HG03575 (cell line): ENCODE measurements around the gene CST5.
"Not testable (repeated sequence)": the region's sequence is repeated elsewhere in the genome, so short reads cannot be mapped to it uniquely, and the experiment has no call there.

ENCODE experiments used
- ATAC-seq: cut with Tn5 transposase; IDR thresholded peaks from one replicate; pipeline ENCODE4 v1.9.1; 2021; ENCODE audit not compliant: unreplicated experiment, insufficient number of reproducible peaks, low FRiP score; ENCODE audit errors: extremely low read depth

Gene CST5

DNA sequence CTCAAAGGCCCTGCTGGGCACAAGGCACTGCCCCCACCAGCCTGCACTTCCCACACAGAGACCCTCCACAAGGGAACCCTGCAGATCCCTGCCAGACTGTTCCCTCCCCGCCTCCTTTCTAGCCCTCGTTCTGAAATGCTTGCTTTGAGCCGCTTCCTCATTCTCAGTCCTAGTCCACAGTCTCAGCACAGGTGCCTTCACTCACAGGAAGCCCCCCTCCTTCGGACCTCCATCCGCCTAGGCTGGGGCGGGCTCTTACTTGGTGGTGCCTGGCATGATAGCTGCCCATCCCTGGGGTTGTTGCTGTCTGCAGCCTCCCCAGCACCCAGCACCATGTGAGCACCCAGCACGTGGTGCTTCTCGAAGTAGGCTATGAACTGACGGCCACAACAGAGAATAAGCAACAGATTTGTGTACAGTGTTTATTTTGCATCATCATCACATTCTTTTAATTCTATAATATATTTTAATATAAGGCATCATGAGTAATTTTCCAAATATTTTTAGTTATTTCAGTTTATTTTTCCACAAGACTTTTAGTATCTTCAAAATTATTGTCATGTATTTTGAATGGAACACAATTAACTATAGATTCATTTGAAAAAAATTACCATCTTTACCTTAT lies 12.3 kb downstream of the CST5 start:
- no peak for ATAC-seq

DNA sequence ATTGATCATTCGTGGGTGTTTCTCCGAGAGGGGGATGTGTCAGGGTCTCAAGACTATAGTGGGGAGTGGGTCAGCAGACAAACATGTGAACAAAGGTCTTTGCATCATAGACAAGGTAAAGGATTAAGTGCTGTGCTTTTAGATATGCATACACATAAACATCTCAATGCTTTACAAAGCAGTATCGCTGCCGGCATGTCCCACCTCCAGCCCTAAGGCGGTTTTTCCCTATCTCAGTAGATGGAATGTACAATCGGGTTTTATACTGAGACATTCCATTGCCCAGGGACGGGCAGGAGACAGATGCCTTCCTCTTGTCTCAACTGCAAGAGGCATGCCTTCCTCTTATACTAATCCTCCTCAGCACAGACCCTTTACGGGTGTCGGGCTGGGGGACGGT lies 18.8 kb downstream of the CST5 start:
- ATAC-seq, result not testable (repeated sequence)

DNA sequence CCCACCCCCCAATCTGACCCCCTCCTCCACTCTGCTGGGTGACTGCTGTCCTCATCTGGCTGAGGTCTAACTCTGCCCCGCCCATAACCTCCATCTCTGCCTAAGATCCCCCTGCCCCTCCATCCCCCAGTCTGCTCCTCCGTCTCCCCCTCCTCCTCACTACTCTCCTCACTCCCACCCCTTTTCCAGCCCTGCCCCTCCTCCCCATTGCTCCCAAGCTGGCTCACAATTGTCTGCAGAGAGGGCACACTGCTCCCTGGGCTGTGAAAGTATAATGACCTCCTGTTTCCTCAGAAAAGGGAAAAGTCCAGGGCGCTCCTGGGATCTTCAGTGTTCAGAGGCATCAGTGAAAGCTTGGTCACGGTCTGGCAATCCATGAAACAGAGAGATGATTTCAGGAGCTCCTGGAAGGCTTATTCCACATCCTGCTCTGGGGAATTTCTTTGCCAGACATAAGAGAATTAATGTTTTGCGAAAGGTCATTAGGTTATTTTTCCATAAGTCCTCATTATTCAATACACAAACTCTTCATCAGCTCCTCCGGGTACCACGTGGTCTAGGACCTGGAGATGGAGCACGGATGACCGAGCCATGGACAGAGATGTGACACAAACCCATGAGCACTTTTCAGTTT lies 21.5 kb downstream of the CST5 start:
- ATAC-seq, result no peak

DNA sequence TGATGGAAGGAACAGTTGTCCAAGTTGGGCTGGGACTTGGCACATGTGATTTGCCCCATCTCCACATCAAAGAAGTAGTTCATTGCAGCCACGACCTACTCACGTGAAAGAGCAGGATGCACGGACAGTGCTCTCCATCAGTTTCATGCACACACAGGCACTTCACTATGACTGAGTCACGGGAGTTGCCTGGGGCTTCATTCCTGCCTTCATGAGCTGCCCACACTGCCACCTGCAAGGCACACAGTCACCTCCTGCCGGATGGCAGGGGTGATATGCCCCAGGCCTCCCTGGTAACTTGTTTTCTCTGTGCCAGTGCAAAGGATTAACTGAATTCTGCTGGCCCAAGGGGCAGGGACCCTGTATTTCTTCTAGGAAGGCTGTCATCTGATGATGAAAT lies 22.8 kb downstream of the CST5 start:
- ATAC-seq, result no peak

DNA sequence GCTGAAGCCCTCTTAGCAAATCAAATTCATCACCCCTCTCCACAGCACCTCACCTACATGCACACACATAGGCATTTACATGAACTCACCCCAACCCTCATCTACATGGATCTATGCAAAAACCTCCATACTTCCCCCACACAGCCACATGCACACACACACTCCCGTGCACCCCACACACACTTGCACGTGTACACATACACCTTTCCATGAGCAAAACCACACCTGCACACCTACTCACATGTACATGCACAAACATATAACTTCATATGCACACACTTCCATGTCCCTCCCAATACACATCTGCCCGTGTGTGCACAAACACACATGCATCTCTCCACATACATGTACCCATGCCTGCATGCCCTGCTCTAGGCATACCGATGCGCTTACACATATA lies 23.3 kb downstream of the CST5 start:
- ATAC-seq, result no peak

DNA sequence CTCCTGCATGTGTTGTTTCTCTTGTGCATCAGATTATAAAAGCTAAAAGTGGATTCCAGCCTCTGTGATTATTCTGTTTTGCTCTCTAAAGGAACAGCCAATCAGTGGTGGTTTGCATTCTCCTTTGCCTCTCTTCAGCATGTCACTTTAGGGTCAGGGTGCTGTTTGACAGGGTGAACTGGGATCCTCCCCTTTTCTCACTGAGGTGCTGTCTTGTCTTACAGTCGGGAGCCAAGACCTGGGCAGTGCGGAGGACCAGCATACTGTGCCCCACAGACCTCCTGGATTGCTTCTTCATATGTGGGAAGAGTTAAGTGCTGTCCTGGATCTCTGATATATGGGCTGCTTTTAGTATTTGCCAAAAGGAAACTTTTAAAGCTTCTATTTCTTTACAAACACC lies 37.9 kb downstream of the CST5 start:
- ATAC-seq, result no peak

DNA sequence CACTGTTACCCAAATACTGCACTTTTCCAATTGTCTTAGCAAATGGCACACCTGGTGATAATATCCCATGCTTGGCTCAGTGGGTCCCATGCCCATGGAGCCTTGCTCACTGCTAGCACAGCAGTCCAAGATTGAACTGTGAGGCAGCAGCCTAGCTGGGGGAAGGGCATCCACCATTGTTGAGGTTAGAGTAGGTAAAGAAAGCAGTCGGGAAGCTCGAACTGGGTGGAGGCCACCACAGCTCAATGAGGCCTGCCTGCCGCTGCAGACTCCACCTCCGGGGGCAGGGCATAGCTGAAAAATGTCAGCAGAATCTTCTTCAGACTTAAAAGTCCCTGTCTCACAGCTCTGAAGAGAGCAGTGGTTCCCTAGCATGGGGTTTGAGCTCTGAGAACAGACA lies 43.8 kb downstream of the CST5 start:
- no peak for ATAC-seq

DNA sequence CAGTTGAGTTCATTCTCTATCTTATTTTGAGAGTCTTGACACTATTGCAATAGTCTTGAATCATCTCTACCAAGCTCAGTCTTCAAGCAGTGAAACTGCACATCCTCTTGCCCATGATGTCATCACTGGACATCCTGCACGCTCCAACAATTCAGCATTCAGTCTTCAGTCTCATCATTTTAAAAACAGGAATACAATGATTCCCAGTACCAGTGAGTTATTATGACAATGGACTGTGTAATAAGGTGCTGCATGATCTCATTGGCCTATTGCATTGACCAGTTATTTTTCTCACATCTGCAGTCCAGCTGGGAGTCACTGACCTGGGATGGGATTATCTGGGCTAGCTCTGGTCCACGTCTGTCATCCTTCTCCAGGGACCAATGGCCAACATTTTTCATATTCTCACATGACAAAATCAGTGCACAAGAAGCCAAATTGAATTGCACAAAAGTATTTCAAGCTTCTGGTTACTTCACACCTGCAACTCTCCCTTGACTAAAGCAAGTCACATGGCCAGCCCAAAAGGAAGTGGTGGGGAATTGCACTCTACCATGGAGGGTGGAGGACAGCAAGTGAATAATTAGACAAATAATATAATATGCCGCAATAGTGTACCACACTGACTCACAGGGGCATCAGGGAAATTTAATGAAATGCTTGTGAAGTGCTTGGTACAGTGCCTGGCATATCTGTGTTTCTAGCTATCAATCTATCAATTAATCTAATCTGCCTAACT lies 46.6 kb downstream of the CST5 start:
- no peak for ATAC-seq

DNA sequence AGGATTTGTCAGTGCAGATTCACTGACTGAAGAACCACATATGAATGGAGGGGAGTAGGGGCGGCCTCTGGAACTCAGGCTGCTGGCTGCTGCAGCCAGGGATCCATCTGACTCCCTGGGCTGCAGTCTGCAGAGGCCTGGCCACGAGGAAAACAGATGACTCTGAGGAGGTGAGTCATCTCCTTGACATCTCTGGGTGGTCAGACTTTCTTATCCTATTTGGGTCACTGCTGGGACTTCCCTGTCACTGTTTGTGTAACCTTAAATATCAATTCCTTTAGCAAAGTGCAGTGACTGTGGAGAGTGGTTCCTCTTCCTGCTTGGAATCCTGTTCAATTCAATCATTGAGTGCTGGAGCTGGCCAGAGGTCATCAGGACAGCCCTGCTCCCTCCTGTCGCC lies 47.6 kb downstream of the CST5 start:
- ATAC-seq, result not testable (repeated sequence)

DNA sequence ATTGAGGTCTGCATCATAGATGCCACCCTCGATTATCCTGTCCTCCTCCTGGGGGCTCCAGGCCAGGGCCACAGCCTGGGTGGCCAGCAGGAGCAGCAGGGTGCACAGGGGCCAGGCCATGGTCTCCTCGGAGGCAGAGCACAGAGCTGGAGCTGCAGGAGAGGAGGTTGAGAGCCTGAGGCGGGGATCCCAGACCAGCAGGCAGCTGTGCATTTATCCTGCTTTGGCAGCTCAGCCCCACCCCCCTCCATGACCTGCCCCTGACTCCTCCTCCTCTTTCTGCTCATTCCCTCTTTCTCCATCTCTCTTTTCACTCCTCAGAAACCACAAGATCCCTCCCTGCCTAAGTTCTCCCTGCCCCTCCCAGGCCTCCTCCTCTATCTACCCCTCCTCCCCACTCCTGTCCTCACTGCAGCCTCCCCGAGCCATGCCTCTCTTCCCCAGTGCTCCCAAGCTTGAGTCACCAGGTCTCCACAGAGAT lies 53.0 kb downstream of the CST5 start, which contains the start of gene CST2:
Gene CST2 (minus strand): TSS at position 189 of the 481 bp plus-strand sequence. CDS start 69 bp downstream, at position 120.
- no peak for ATAC-seq
